Measurements from ENCODE around the gene SLC5A1. TPM values are rescaled to one million over a fixed set of nuclear protein-coding genes. Genes with fewer than 3 reads are reported as not detected.
A peak's percentile ranks its signal among the peaks of the same experiment; 100 is the strongest.

The SLC5A1 gene
- total and polyA plus RNA-seq, 2 donors (not counting 1 experiment from before 2014, with no cell fraction given): not detected

DNA sequence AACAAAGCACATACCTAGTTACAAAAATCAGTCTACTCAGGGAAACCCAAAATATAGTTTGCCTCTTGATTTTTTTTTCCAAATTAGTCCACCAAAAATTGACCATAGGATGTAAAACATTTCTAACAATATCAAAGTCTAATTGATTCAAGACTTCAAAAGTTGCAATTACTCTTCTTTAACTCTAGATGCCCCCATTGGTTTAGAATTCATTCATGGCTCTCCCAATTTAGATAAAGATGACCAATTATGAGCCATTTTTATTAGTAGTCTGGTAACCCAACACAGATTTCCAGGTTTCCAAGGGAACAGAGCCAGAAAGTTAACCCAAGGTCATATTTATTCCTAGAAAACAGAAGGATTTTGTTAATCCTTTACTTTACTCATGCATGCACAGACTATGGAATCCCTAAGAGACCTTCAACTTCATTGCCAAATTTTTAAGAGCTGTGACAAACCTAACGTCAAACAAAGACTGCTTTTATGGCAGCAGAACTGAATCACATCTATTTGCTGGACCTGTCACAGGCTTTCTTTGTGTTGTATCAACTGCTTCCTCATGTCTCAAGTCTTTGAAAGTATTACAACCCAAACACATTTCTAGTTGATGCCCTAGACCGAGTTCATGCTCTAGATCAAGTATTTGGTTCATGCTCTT lies 60.7 kb downstream of the SLC5A1 start:
- H3K9me3 ChIP-seq (ENCODE audit: control extremely low read depth in 1 of 3, control insufficient read depth in 2 of 3, insufficient read depth in 1 of 3, low read length in 2 of 3): no peaks in the 10 kb centered on the region
- H3K4me2 ChIP-seq (replicated peaks; ENCODE audit: low read depth, low read length, poor library complexity, severe bottlenecking): no peak overlapping the region
- no peak for ATAC-seq (ENCODE audit: low read depth)
- H3K4me3 ChIP-seq (ENCODE audit: control extremely low read depth in 1 of 5, extremely low read depth in 1 of 5, insufficient read depth in 1 of 5, low read depth in 2 of 5, low read length in 4 of 5): no peak overlapping the region
- peak; percentile 41 for DNase-seq
- no peak overlapping the region for H3K9ac ChIP-seq (ENCODE audit: low read length)
- POLR2A ChIA-PET: no interaction called here
- no peaks in the 10 kb centered on the region for H3K79me2 ChIP-seq (ENCODE audit: control insufficient read depth, insufficient read depth, low read length)
- intact Hi-C loops (cut with micrococcal nuclease): loop anchor here (1.0 to 10.0 kb wide), 3 partner anchors 103 to 370 kb away; no protein-coding TSS in a partner anchor
- H3K36me3 ChIP-seq (replicated peaks in 1 of 2; ENCODE audit: control extremely low read depth in 1 of 2, control insufficient read depth in 1 of 2, extremely low read depth in 1 of 2, insufficient read depth in 2 of 2, low read length in 1 of 2): no peaks in the 10 kb centered on the region
- H3K27ac ChIP-seq (ENCODE audit: low read length in 2 of 2): no peak overlapping the region
- H3K4me1 Mint-ChIP-seq: no peaks in the 10 kb centered on the region
- no peak overlapping the region for H3K4me3 Mint-ChIP-seq
- H3K27me3 ChIP-seq (replicated peaks in 1 of 4; ENCODE audit: control extremely low read depth in 1 of 4, control insufficient read depth in 3 of 4, insufficient read depth in 4 of 4, low read length in 3 of 4): peaks cover 0 to 5% (median 2%) of the 10 kb centered on the region in 4 experiments
- H3K9me3 Mint-ChIP-seq (ENCODE audit: insufficient read depth): no peaks in the 10 kb centered on the region
- no peaks in the 10 kb centered on the region for H3K4me1 ChIP-seq (ENCODE audit: control insufficient read depth in 2 of 2, insufficient read depth in 2 of 2, low read length in 2 of 2)
- H2AFZ ChIP-seq (ENCODE audit: insufficient read depth, low read depth, low read length, poor library complexity, severe bottlenecking): no peak overlapping the region
- TF ChIP-seq, protein P1, sequence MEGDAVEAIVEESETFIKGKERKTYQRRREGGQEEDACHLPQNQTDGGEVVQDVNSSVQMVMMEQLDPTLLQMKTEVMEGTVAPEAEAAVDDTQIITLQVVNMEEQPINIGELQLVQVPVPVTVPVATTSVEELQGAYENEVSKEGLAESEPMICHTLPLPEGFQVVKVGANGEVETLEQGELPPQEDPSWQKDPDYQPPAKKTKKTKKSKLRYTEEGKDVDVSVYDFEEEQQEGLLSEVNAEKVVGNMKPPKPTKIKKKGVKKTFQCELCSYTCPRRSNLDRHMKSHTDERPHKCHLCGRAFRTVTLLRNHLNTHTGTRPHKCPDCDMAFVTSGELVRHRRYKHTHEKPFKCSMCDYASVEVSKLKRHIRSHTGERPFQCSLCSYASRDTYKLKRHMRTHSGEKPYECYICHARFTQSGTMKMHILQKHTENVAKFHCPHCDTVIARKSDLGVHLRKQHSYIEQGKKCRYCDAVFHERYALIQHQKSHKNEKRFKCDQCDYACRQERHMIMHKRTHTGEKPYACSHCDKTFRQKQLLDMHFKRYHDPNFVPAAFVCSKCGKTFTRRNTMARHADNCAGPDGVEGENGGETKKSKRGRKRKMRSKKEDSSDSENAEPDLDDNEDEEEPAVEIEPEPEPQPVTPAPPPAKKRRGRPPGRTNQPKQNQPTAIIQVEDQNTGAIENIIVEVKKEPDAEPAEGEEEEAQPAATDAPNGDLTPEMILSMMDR (IDR thresholded peaks at IDR 0.05): peak; percentile 79
- no peak for TF ChIP-seq EZH2 (IDR thresholded peaks at IDR 0.05; ENCODE audit: borderline replicate concordance, insufficient read depth, low read depth, low read length, poor library complexity, severe bottlenecking)
- CTCF ChIA-PET: interaction anchor here (1.0 to 3.5 kb wide), 5 partner anchors 104 to 897 kb away, joined by 3 to 35 read pairs (median 4); no protein-coding TSS in a partner anchor
- H4K20me1 ChIP-seq (ENCODE audit: control insufficient read depth, insufficient read depth, low read length, poor library complexity, severe bottlenecking): no peaks in the 10 kb centered on the region
- 54% methylated on average over 2 of the region's 2 CpGs for WGBS (ENCODE audit: insufficient coverage)
- H3K27me3 Mint-ChIP-seq: peaks cover 37% of the 10 kb centered on the region
- no peak overlapping the region for H3K27ac Mint-ChIP-seq

DNA sequence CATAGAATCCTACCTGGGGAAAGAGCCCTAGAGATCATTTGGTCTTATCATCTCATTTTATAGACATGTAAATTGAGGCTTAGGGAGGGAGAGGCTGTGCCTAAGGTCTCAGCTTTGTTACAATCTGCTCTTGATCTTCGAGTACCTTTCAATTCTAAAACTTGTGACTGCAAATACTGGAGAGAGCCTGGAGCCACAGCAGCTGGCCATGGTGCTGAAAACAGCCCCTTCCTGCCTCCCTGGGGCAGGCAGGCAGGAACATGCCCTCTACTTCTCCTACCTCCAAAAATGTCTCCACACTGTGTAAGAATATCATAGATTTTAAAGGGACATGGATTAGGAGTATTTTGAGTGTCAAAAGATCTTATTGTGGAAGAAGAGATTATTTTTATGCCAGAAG lies 63.9 kb downstream of the SLC5A1 start:
- ATAC-seq (ENCODE audit: low read depth): no peak
- Histone ChIP-seq H3K9me3 (ENCODE audit: control extremely low read depth in 1 of 3, control insufficient read depth in 2 of 3, insufficient read depth in 1 of 3, low read length in 2 of 3) (no peaks in the 10 kb centered on the region), H3K36me3 (replicated peaks in 1 of 2; ENCODE audit: control extremely low read depth in 1 of 2, control insufficient read depth in 1 of 2, extremely low read depth in 1 of 2, insufficient read depth in 2 of 2, low read length in 1 of 2) (no peaks in the 10 kb centered on the region), H2AFZ (ENCODE audit: insufficient read depth, low read depth, low read length, poor library complexity, severe bottlenecking) (no peak overlapping the region), H3K4me2 (replicated peaks; ENCODE audit: low read depth, low read length, poor library complexity, severe bottlenecking) (no peak overlapping the region), H3K9ac (ENCODE audit: low read length) (no peak overlapping the region), H3K4me1 (ENCODE audit: control insufficient read depth in 2 of 2, insufficient read depth in 2 of 2, low read length in 2 of 2) (no peaks in the 10 kb centered on the region), H4K20me1 (ENCODE audit: control insufficient read depth, insufficient read depth, low read length, poor library complexity, severe bottlenecking) (no peaks in the 10 kb centered on the region), H3K4me3 (ENCODE audit: control extremely low read depth in 1 of 5, extremely low read depth in 1 of 5, insufficient read depth in 1 of 5, low read depth in 2 of 5, low read length in 4 of 5) (no peak overlapping the region), H3K27ac (ENCODE audit: low read length in 2 of 2) (no peak overlapping the region), H3K27me3 (replicated peaks in 1 of 4; ENCODE audit: control extremely low read depth in 1 of 4, control insufficient read depth in 3 of 4, insufficient read depth in 4 of 4, low read length in 3 of 4) (peaks cover 0 to 10% (median 7%) of the 10 kb centered on the region in 4 experiments), H3K79me2 (ENCODE audit: control insufficient read depth, insufficient read depth, low read length) (no peaks in the 10 kb centered on the region)
- peaks cover 57% of the 10 kb centered on the region for H3K27me3 Mint-ChIP-seq
- DNase-seq: no peak
- intact Hi-C loops (cut with micrococcal nuclease): loop anchor here (10.0 kb wide), 1 partner anchor 338 kb away; no protein-coding TSS in a partner anchor
- H3K4me3 Mint-ChIP-seq: no peak overlapping the region
- H3K4me1 Mint-ChIP-seq: no peaks in the 10 kb centered on the region
- ChIA-PET POLR2A (no interaction called here), CTCF (no interaction called here)
- no CpG with 5 or more reads among the region's 1 CpG for WGBS (ENCODE audit: insufficient coverage)
- no peak for TF ChIP-seq EZH2 (IDR thresholded peaks at IDR 0.05; ENCODE audit: borderline replicate concordance, insufficient read depth, low read depth, low read length, poor library complexity, severe bottlenecking)
- TF ChIP-seq, protein P1 (IDR thresholded peaks at IDR 0.05): no peak
- no peak overlapping the region for H3K27ac Mint-ChIP-seq
- no peaks in the 10 kb centered on the region for H3K9me3 Mint-ChIP-seq (ENCODE audit: insufficient read depth)
